ENCODE data around the gene DDAH1.

GRCh38 chr1:85297538-85297854 lies 167.5 kb downstream of the DDAH1 start:
- no peak for TF ChIP-seq ATF6 (CRISPR knock-in tag; IDR thresholded peaks at IDR 0.05)
- TF ChIP-seq ESRRA (CRISPR knock-in tag; IDR thresholded peaks at IDR 0.05; ENCODE audit: borderline replicate concordance) = no peak
- no peak for TF ChIP-seq USF2 (CRISPR knock-in tag; IDR thresholded peaks at IDR 0.05)
- no peak for TF ChIP-seq TEAD4 (CRISPR knock-in tag; IDR thresholded peaks at IDR 0.05)

Measured in WTC11 (cell line).